GM20000 (cell line): Measurements from ENCODE around the gene PRR14L.
"Not testable (repeated sequence)": the region's sequence is repeated elsewhere in the genome, so short reads cannot be mapped to it uniquely, and the experiment has no call there.

Experiments
- DNase-seq: peaks from one replicate; pipeline ENCODE4 v3.0.0; 2012; ENCODE audit warnings: low spot score
- TF ChIP-seq, protein P1 (sequence below): IDR thresholded peaks from 2 replicates; pipeline ENCODE4 v1.5.1; 2012; ENCODE audit warnings: mild to moderate bottlenecking, control low read depth; ENCODE audit errors: extremely low read depth, missing control alignments

PRR14L gene

DNA sequence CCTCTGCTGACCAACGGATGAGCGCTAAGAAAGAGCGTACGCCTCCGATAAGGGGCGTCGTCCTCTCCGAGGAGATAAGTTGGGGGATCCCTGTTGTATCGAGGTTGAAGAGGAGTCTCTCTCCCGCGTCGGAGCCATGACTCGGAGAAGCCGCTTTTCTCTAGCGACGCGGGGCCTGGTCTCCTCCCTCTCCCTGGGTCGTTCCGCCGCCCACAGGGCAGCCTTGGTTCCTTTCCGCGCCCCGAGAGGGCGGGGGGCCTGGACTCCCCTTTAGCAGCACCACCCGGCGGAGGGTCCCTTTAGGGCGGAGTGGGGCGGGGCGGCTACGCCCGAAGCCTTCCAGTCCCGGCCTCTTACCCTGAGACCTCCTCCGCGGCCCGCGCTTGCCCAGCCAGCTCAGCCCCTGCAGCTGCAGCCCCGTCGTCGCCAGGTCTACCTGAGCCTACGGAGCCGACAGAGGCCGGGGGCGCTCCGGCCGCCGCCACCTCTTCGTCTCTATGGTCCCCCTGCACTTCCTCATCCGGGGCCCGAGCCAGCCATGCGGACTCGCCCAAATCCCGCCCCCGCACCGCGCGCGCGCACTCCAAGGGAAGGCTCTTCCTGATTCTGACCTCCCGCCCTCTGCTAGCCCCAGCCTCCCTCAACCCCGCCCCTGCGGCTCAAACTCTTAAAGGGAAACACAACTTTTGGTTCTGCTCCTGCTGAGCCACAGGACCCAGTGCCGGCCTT, at the start of gene PRR14L:
PRR14L (minus strand) TSS at position 497 of the 729 bp plus-strand sequence. CDS start 11,272 bp downstream, outside the sequence.
- TF ChIP-seq, protein P1, sequence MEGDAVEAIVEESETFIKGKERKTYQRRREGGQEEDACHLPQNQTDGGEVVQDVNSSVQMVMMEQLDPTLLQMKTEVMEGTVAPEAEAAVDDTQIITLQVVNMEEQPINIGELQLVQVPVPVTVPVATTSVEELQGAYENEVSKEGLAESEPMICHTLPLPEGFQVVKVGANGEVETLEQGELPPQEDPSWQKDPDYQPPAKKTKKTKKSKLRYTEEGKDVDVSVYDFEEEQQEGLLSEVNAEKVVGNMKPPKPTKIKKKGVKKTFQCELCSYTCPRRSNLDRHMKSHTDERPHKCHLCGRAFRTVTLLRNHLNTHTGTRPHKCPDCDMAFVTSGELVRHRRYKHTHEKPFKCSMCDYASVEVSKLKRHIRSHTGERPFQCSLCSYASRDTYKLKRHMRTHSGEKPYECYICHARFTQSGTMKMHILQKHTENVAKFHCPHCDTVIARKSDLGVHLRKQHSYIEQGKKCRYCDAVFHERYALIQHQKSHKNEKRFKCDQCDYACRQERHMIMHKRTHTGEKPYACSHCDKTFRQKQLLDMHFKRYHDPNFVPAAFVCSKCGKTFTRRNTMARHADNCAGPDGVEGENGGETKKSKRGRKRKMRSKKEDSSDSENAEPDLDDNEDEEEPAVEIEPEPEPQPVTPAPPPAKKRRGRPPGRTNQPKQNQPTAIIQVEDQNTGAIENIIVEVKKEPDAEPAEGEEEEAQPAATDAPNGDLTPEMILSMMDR = no peak
- DNase-seq = peak; percentile 93

DNA sequence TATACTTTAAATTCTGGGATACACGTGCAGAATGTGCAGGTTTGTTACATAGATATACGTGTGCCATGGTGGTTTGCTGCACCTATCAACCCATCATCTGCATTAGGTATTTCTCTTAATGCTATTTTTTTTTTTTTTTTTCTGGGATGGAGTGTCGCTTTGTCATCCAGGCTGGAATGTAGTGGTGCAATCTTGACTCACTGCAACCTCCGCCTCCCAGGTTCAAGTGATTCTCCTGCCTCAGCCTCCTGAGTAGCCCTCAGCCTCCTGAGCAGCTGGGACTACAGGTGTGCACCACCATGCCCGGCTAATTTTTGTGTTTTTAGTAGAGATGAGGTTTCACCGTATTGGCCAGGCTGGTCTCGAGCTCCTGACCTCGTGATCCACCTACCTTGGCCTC, 49.4 kb upstream of the PRR14L start:
- not testable (repeated sequence) for DNase-seq

DNA sequence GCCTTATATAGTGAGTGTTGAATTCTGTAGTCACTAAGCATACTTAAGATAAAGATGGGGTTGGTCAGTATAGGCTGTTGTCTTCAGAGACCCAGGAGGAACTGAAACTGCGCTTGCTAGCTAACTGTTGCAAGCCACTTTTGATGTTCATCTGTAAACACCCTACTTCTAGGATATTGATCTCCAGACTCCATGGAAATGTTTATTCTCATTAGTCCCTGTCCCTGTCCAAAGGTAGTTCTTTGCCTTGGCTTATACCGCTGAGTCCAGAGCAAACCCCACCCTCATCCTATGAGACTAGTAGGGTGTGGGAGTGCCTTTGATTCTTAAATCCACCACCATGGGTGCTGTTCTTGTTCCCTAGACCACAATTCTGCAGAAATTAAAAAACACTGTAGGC, 40.3 kb upstream of the PRR14L start:
- TF ChIP-seq, protein P1 = no peak
- peak; percentile 46 for DNase-seq

DNA sequence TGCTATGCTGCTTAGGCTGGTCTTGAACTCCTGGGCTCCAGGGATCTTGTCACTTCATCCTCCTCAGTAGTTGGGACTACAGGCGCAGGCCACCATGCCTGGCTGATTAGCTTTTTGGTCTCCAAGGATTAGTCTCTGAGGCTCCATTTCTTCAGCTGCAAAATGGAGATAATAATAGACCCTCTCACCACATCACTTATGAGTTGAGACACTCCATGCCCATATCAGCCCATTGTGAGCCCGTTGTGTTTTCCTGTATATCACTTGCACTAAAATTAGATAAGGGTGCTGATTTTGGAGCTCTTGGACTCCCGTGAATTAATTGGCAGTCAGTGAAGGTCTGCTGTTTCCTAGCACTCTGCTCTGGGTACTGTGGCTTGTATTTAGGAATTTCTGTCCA, 39.9 kb upstream of the PRR14L start:
- TF ChIP-seq, protein P1 = no peak
- DNase-seq = no peak

DNA sequence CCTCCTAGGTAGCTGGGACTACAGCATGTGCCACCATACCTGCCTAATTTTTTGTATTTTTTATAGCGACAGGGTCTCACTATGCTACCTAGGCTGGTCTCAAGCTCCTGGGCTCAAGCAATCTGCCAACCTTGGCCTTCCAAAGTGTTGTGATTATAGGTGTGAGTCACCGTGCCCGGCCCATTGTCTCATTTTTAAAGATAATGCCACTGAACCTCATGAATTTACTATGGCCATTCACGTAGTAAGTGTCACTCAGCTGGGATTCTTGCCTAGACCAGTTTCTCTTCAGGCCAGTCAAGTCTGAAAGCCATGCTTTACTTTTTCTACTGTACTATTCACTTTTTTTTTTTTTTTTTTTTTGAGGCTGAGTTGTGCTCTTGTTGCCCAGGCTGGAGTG, 26.3 kb upstream of the PRR14L start:
- TF ChIP-seq, protein P1 = no peak
- DNase-seq = no peak

DNA sequence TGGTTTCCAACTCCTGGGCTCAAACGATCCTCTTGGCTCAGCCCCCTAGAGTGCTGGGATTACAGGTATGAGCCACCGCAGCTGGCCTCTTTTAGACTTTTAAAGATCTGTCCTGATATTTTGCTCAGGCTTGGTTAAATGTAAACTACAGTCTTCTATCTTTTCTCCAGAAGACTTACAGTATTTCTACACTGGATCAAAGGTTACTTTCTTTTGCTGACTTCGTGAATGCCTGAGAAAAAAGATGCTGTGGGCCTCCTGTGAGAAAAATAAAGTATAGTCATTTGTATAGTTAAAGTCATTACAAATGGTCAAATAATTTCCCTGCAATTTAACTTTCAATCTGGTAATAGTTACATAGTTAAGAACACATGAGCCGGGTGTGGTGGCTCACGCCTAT, 23.5 kb upstream of the PRR14L start:
- no peak for DNase-seq
- TF ChIP-seq, protein P1 = no peak

DNA sequence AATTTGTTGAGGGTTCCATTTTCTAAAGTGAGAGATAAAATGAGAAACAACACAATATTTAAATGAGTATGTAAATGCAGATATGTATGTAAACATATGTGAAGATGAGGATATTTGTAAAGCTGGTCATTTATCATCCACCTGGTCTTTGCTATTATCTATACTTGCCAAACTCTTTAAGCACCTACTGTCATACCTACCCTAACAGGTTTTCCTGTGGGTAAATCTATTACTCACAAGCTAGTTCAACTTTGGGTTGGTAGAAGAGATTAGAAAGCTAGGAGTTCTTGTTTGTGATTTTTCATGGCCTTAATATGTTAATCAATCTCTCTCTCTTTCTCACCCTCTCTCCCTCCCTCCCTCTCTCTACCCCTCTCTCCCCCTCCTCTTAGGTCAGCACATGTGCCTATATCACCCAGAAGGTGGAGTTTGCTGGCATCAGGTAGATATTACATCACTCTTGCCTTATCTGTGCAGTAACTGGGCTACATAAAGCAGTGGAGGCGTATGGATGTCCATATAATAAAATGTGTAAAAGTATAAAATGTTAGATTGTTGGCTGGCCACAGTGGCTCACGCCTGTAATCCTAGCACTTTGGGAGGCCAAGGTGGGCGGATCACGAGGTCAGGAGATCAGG, 18.6 kb upstream of the PRR14L start:
- TF ChIP-seq, protein P1 = no peak
- DNase-seq = no peak

DNA sequence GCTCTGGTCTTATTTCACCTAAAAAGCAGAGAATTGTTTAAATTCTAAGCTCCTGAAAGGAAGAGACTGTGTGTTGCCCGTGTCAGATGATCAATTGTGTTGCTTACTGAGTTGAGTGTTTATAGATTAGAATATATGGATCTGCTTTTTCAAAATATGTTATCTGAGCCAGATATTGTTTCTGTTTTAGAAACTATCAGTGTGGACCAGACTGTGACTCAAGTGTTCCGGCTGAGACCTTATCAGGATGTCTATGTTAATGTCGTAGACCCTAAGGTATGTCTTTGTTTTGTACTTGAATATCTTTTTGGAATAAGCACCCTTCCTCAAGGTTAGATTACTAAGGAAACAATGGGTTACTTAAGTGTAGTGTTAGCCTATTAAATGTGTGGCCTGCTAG, 14.9 kb upstream of the PRR14L start:
- TF ChIP-seq, protein P1 = no peak
- DNase-seq = no peak

DNA sequence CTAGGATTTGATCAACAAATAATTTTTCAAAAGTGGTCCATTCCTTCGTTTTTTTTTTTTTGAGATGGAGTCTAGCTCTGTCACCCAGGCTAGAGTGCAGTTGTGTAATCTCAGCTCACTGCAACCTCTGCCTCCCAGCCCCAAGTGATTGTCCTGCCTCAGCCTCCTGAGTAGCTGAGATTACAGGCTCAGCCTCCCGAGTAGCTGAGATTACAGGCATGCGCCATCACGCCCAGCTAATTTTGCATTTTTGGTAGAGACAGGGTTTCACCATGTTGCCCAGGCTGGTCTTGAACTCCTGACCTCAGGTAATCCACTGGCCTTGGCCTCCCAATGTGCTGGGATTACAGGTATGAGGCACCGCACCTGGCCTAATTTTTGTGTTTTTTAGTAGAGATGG, 8.9 kb upstream of the PRR14L start:
- not testable (repeated sequence) for DNase-seq
